HepG2 (cell line): ENCODE measurements around the gene APBB2.

Experiments used
- FOXO1 ChIP-seq: sonication (generic); formaldehyde crosslinking; IDR thresholded peaks from 2 replicates; pipeline ENCODE4 v1.4.0; 2020; ENCODE audit warnings: missing genetic modification reagents
- KLF6 ChIP-seq: IDR thresholded peaks from 2 replicates; pipeline ENCODE4 v1.8.0; 2016; ENCODE audit warnings: missing biosample characterization, missing genetic modification reagents
- REPIN1 ChIP-seq: sonication (generic); formaldehyde crosslinking; IDR thresholded peaks from 2 replicates; pipeline ENCODE4 v1.8.0; 2022; ENCODE audit warnings: missing genetic modification reagents, low read depth, mild to moderate bottlenecking, borderline replicate concordance
- TCF12 ChIP-seq, 2 experiments: fragments of 450-650 bp in 1 of 2; sonication (generic) in 1 of 2; formaldehyde crosslinking in 1 of 2; IDR thresholded peaks; 2 replicates each; pipeline versions ENCODE4 v1.6.1 to v1.8.0; 2017 to 2022; ENCODE audit warnings: antibody characterized with exemption in 1 of 2, mild to moderate bottlenecking in 1 of 2, missing genetic modification reagents in 1 of 2, moderate library complexity in 1 of 2
- TP53 ChIP-seq: sonication (generic); formaldehyde crosslinking; conservative IDR thresholded peaks from 2 replicates; pipeline ENCODE4 v1.4.0; 2020; ENCODE audit warnings: missing genetic modification reagents

DNA sequence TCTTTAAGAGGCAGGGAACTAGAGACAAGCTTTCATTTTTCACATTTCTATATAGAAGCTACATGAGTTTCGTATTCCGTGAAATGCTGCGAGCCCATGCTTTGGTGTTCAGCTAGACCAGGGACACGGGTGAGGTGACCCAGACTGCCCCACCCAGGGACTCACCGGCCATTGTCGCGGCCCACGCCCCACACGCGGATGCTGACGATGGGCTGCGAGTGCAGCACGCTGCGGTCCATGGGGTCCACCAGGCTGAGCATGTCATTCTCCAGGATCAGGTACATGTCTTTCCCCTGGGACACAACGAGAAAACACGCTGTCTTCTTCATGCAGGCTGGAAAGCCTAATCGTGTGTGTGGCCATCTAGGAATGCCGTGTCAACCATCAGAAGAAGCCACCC is 324.1 kb downstream of the APBB2 start:
- TF ChIP-seq REPIN1 (CRISPR knock-in tag) (no peak), KLF6 (CRISPR knock-in tag) (no peak), TCF12 (IDR thresholded peaks at IDR 0.05) (no peak), TCF12 (CRISPR knock-in tag; IDR thresholded peaks at IDR 0.05) (no peak), TP53 (CRISPR knock-in tag) (no peak), FOXO1 (CRISPR knock-in tag) (no peak)
